Keratinocyte (primary cell): ENCODE results near the gene PHLPP1. TPM values are rescaled to one million over a fixed set of nuclear protein-coding genes. Genes with fewer than 3 reads are reported as not detected.

ENCODE experiments used
- DNase-seq: peaks from one replicate; pipeline ENCODE4 v3.0.0-alpha.2; 2011; ENCODE audit warnings: low read depth, missing footprints, low spot score
- FAIRE-seq: peaks from 2 replicates; lab custom pipeline; 2011; peaks lifted over from hg19 to GRCh38; lab: Jason Lieb, UNC
- H2AFZ ChIP-seq: 2 replicates; pipeline ENCODE4 v1.6.0; 2012; ENCODE audit warnings: low read length, control low read depth, inconsistent platforms; ENCODE audit not compliant: control insufficient read depth
- H3K27ac ChIP-seq: 2 replicates; pipeline ENCODE4 v1.5.1; 2011; ENCODE audit warnings: low read length; ENCODE audit not compliant: control insufficient read depth, insufficient read depth
- H3K27me3 ChIP-seq: 3 replicates; pipeline ENCODE4 v1.6.0; 2011; ENCODE audit warnings: low read length; ENCODE audit not compliant: control insufficient read depth, insufficient read depth; ENCODE audit errors: extremely low read depth
- H3K36me3 ChIP-seq, 2 experiments: 2 replicates in 1 of 2; 3 replicates in 1 of 2; pipeline ENCODE4 v1.5.1; 2011; ENCODE audit warnings: low read length in 2 of 2, mild to moderate bottlenecking in 1 of 2; ENCODE audit not compliant: control insufficient read depth in 2 of 2, insufficient read depth in 2 of 2; ENCODE audit errors: extremely low read depth in 1 of 2
- H3K4me1 ChIP-seq: 3 replicates; pipeline ENCODE4 v1.5.1; 2011; ENCODE audit warnings: low read length; ENCODE audit not compliant: control insufficient read depth, insufficient read depth; ENCODE audit errors: extremely low read depth
- H3K4me2 ChIP-seq: 3 replicates; pipeline ENCODE4 v1.6.0; 2011; ENCODE audit warnings: low read depth, low read length; ENCODE audit not compliant: control insufficient read depth, insufficient read depth; ENCODE audit errors: extremely low read depth
- H3K4me3 ChIP-seq, 3 experiments: fragments of 200-600 bp in 1 of 3; sonication (generic) in 1 of 3; 2 replicates in 2 of 3; 3 replicates in 1 of 3; pipeline ENCODE4 v1.5.1; 2011 to 2016; ENCODE audit warnings: low read length in 3 of 3, mild to moderate bottlenecking in 3 of 3, control low read depth in 2 of 3, inconsistent platforms in 1 of 3, low read depth in 1 of 3, mixed read lengths in 1 of 3, mixed run types in 1 of 3, moderate library complexity in 1 of 3; ENCODE audit not compliant: control insufficient read depth in 2 of 3, insufficient read depth in 2 of 3; ENCODE audit errors: extremely low read depth in 1 of 3
- H3K79me2 ChIP-seq: 2 replicates; pipeline ENCODE4 v1.6.0; 2012; ENCODE audit warnings: low read length; ENCODE audit not compliant: control insufficient read depth, insufficient read depth
- H3K9ac ChIP-seq: 3 replicates; pipeline ENCODE4 v1.6.0; 2011; ENCODE audit warnings: low read length; ENCODE audit not compliant: control insufficient read depth, insufficient read depth; ENCODE audit errors: extremely low read depth
- H3K9me1 ChIP-seq: 3 replicates; pipeline ENCODE4 v1.6.0; 2011; ENCODE audit warnings: low read length; ENCODE audit not compliant: control insufficient read depth, insufficient read depth; ENCODE audit errors: extremely low read depth
- H3K9me3 ChIP-seq: 2 replicates; pipeline ENCODE4 v1.5.1; 2012; ENCODE audit warnings: low read depth, low read length; ENCODE audit not compliant: control insufficient read depth
- H4K20me1 ChIP-seq: 3 replicates; pipeline ENCODE4 v1.6.0; 2011; ENCODE audit warnings: low read length; ENCODE audit not compliant: control insufficient read depth, insufficient read depth; ENCODE audit errors: extremely low read depth
- CTCF ChIP-seq, 3 experiments: IDR thresholded peaks in 1 of 3; conservative IDR thresholded peaks in 1 of 3; optimal IDR thresholded peaks in 1 of 3; 2 replicates in 2 of 3; 3 replicates in 1 of 3; pipeline versions ENCODE3 to v1.5.1; 2011; ENCODE audit warnings: low read length in 3 of 3, mild to moderate bottlenecking in 3 of 3, moderate library complexity in 2 of 3, control low read depth in 1 of 3, inconsistent platforms in 1 of 3; ENCODE audit not compliant: insufficient read depth in 2 of 3; ENCODE audit errors: extremely low read depth in 1 of 3
- EZH2 ChIP-seq: IDR thresholded peaks from one replicate; pipeline ENCODE4 v1.6.1; 2012; ENCODE audit warnings: inconsistent platforms, mild to moderate bottlenecking, low read length, moderate library complexity
- dilution Hi-C: fragments of 300-500 bp; cut with MboI; formaldehyde crosslinking; loops from one replicate; pipeline ENCODE4 v1.7.0; 2020; ENCODE audit warnings: low sequenced_read_pairs; ENCODE audit not compliant: extremely low pct_ligation_motif_present
- polyA plus RNA-seq, 5 experiments: library from polyadenylated mRNA; depleted of rRNA in 3 of 5; stranded (reverse) in 3 of 5; stranded (forward) in 1 of 5; unstranded in 1 of 5; fragments of >200 nt; gene quantifications; 1 replicate in 1 of 5; 2 replicates in 3 of 5; 3 replicates in 1 of 5; pipeline versions ENCODE4 v1.2.1 to v1.2.3, GENCODE V29; 2011 to 2012; ENCODE audit warnings: missing spikeins in 2 of 5, low read depth in 1 of 5, low replicate concordance in 1 of 5

Gene PHLPP1
- polyA plus RNA-seq, 1 donor (not counting 4 experiments of a cell fraction or from before 2014, with no cell fraction given): 8.4 TPM

GRCh38 chr18:62925031-62925688 lies 209.8 kb downstream of the PHLPP1 start:
- Histone ChIP-seq H3K36me3 (no peaks in the 10 kb centered on the region), H2AFZ (no peak overlapping the region), H3K9me1 (no peaks in the 10 kb centered on the region), H3K9ac (no peak overlapping the region), H4K20me1 (no peaks in the 10 kb centered on the region), H3K27me3 (no peaks in the 10 kb centered on the region), H3K27ac (no peak overlapping the region), H3K4me2 (no peak overlapping the region), H3K4me3 (no peak overlapping the region), H3K79me2 (no peaks in the 10 kb centered on the region), H3K4me1 (no peaks in the 10 kb centered on the region), H3K9me3 (no peaks in the 10 kb centered on the region)
- TF ChIP-seq CTCF (optimal IDR thresholded peaks at IDR 0.05 in 1 of 3, IDR thresholded peaks at IDR 0.05 in 1 of 3, conservative IDR thresholded peaks at IDR 0.05 in 1 of 3; ENCODE audit: extremely low read depth in 1 of 3, insufficient read depth in 2 of 3, low read length in 3 of 3) (no peak), EZH2 (no peak)
- FAIRE-seq (no peak), DNase-seq (no peak)
- dilution Hi-C loops: no loop called here

DNA sequence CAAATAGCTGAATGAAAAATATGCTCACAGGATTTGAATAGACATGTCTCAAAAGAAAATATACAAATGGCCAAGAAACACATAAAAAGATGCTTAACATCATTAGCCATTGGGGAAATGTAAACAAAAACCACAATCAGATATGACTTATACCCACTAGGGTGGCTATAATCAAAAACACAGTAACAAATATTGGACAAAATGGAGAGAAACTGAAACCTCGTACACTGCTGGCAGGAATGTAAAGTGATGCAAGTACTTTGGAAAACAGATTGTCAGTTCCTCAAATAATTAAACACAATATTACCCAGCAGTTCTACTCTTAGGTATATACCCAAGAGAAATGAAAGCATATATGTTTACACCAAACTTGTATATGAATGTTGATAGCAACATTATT lies 213.0 kb downstream of the PHLPP1 start:
- Histone ChIP-seq H3K9ac (no peak overlapping the region), H2AFZ (no peak overlapping the region), H3K9me1 (no peaks in the 10 kb centered on the region), H3K27ac (no peak overlapping the region), H3K4me1 (no peaks in the 10 kb centered on the region), H3K79me2 (no peaks in the 10 kb centered on the region), H3K9me3 (no peaks in the 10 kb centered on the region), H3K27me3 (no peaks in the 10 kb centered on the region), H3K4me3 (no peak overlapping the region), H4K20me1 (no peaks in the 10 kb centered on the region), H3K4me2 (no peak overlapping the region), H3K36me3 (no peaks in the 10 kb centered on the region)
- dilution Hi-C loops: no loop called here
- DNase-seq (no peak), FAIRE-seq (no peak)
- TF ChIP-seq EZH2: no peak
- TF ChIP-seq CTCF (optimal IDR thresholded peaks at IDR 0.05 in 1 of 3, IDR thresholded peaks at IDR 0.05 in 1 of 3, conservative IDR thresholded peaks at IDR 0.05 in 1 of 3; ENCODE audit: extremely low read depth in 1 of 3, insufficient read depth in 2 of 3, low read length in 3 of 3): no peak
